Activated CD8-positive, alpha-beta memory T cell treated with anti-CD3 and anti-CD28 coated beads for 4 hours (primary cell): ENCODE results near the gene NET1.
"Not testable (repeated sequence)": the region's sequence is repeated elsewhere in the genome, so short reads cannot be mapped to it uniquely, and the experiment has no call there.

Source experiments
- DNase-seq, 2 donors: peaks; one replicate each; pipeline ENCODE4 v3.0.0-alpha.2; 2020; ENCODE audit warnings: low read depth in 2 of 2

NET1 gene

DNA sequence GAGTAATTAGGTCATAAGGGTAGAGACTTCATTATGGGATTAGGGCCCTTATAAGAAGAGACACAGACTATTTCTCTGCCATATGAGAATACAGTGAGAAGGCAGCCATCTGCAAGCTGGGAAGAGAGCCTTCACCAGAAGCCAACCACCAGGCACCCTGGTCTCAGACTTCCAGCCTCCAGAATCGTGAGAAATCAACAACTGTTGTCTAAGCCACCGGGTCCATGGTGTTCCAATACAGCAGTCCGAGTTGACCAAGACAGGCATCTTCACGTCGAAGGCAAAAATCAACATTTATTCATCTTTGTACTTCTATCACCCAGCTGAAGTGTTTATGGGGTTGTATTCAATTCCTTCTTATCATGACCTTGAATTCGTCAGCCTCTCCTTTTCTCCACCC is 13.0 kb upstream of the NET1 start:
- DNase-seq: no peak

DNA sequence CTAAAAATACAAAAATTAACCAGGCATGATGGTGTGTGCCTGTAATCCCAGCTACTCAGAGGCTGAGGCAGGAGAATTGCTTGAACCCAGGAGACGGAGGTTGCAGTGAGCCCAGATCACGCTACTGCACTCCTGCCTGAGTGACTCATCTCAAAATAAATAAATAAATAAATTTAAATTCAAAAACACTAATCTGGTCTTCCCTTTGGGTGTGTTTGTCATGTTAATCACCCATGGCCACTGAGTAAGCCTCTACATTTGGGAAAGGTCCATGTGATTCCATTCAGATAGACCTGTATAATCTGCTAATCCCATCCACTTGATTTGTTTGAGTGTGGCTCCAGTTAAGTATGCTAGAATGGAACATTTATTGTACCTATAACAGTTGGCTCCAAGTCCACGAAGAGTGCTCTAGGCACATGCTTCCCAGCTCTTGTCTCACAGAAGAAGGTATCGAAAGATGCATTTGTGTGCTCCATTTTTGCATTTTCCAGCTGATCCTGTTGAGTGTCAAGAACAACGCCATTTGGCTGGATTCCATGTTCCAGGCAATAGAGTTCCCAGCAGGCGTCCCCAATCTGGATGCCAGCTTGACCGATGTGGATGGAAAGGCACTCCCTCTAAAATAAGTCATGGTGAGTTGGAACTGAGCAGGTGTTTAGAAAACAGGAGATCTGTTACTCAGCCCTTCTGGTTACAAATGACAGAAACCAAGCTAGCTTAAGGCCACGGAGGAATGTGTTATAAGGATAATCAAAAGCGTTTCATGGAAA is 11.7 kb upstream of the NET1 start:
- DNase-seq: no peak

DNA sequence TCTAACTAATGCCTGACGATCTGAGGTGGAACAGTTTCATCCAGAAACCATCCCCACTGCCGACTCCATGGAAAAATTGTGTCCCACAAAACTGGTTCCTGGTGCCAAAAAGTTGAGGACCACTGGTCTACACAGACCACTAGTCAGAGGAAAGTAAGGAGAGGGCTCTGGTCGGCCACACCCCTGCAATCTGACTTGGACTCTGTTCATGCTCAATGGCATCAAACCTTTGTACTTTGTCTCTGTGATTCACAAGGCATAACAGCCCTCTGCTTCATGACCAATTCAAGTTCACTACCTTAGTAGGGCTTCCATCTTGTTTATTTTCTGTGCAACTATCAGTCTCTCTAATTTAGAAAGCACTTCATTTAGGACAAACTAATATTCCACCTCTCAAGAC is 9.6 kb upstream of the NET1 start:
- DNase-seq: no peak

DNA sequence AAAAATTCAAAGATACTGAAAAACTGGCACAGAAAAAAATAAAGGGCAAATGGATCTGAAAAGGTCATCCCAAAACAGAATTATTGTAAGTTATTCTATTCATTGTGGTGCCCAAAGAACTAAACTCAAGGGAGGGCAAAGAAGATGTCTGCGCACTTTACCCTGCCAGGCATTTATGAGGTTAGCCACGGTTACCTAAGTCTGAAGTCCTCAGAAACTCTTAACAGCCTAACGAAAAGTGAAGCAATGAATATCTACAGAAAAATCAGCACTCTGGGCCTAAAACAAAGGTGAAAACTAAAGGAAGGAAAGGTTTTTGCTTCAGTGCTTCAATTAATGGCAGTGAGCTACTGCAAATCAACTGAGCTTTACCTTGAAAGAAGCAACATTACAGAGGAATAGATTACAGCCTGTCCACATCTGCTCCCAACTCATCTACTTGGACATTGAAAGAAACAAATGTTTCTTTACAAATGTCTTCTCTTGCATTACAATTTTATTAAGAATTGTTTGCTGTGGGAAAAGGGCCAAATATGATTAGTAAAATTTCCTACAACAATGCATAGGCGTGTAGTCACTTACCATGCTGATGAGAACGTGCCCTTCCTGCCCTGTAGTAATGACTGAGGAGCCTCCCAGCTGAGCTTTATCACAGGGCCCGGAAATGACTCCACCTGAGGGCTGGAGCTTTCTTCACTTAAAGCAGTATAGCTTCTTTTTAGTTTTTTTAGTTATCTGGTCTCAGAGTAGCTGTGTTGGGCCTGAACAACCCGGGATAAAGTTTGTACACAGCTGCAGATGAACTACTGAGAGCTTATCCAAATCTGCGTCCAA is 7.9 kb upstream of the NET1 start, which contains the start of gene TUBAL3:
TSS of gene TUBAL3 (minus strand) at position 621 of the 834 bp plus-strand sequence. CDS start at position 585, 36 bp downstream.
- DNase-seq: no peak

DNA sequence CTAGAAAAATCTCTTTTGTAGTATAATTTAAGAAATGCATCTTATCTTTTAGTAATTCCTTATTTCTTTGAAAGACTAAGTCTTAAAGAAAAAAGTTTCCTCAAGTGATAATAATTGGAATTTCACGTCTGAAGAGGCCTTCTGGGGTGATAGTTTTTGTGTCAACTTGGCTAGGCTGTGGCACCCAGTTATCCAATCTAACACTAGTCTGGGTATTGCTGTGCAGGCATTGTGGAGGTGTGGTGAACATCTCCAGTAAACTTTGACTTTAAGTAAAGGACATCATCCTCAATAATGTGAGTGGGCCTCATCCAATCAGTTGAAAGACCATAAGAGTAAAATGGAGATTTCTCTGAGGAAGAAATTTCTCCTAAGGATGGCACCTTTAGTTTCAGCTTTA is 5.4 kb upstream of the NET1 start:
- DNase-seq: no peak

DNA sequence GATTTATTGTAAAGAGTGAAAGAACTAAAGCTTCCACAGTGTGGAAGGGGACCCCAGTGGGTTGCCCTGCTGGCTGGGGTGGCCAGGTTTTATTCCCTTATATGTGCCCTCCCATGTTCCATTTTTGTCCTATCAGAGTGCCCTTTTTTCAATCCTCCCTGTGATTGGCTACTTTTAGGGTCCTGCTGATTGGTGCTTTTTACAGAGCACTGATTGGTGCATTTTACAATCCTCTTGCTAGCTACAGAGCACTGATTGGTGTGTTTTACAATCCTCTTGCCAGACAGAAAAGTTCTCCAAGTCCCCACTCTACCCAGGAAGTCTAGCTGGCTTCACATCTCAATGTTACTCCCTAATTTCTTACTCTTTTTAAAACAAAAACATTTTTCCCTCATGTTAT is 1.6 kb upstream of the NET1 start:
- not testable (repeated sequence) for DNase-seq

DNA sequence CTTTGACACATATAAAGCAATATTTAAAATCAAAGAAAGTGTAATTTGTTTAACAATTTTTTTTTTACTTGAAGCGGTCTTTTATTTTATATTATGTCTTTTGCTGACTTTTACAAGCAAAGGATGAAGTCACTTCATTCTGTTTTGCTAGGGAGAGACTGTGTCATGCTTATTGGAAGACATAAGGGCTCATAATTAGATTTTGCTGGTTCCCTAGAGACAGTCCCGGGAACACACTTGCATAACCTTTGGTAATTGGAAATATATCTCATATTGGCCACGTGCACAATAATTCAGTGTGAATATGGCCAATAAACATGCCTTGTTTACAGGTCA is 448 bp upstream of the NET1 start:
- DNase-seq: no peak

DNA sequence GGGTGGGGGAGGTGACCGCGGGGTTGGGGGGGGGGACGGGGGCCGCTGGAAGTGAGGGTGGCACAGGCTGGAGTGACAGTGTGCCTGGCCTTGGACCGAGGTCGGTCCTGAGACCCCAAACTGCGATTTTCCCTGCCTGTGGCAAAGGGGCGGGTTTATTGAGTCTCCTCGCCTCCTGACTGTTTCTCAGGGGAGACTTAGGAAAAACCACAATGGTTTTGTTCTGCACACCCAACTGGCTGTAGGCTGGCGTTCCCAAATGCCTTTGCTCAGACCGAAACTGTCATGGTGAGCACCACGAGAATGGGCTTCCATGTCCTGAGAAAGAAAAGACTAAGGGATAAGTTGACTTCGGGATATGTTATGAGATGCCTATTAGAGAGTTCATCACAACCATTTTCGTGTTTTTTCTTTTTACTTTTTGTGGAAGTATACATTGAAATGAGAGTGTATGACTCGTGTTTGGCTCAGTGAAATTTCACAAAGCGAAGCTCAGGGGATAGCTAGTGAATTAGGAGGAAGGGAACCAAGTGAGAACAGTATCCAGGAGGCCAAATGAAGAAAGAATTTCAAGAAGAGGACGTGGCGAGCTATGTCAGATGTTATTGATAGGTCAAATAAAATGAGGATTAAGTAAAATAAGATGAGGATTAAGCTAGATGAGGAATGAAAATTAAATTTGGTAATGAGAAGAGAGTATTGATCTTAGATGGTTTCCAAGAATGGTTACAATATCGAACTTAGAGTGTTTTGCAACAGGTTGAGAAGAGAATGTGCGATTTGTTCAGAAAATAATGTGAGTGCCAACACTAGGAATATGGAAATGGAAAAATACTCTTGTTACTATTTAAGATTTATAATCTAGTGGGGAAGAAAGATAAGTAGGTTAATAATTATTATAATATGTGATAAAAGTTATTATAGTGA is 918 bp downstream of the NET1 start:
- DNase-seq: no peak

DNA sequence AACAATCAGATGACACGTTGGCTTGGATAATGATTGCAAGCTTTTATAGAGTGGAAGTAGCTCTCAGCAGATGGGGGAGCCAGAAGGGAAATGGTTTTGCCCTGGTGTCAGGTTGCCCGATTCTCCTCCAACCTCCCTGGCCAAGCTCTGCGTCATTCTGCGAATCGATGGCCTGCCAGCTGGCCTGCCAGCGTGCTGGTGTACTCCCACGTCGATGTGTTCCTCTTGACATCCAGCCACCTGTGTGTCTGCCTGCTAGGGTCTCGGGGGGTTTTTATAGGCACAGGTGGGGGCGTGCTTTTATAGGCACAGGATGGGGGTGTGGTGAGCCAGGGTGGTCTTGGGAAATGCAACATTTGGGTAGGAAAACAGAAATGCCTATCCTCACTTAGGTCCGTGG is 4.6 kb downstream of the NET1 start:
- DNase-seq: no peak

DNA sequence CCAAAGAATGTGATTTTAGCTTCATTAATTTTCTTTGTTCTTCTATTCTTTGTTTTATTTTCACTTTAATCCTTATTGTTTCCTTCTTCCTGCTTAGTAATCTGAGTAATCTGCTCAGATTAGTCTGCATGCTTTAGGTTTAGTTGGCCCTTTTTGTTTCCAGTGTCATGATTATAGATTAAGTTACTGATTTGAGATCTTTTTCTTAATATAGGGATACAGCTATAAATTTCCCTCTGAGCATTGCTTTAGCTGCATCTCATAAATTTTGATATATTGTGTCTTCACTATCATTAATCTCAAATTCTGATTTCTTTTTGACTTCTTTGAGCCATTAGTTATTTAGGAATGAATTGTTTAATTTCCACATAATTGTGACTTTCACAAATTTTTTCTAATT is 6.2 kb downstream of the NET1 start:
- DNase-seq: no peak

DNA sequence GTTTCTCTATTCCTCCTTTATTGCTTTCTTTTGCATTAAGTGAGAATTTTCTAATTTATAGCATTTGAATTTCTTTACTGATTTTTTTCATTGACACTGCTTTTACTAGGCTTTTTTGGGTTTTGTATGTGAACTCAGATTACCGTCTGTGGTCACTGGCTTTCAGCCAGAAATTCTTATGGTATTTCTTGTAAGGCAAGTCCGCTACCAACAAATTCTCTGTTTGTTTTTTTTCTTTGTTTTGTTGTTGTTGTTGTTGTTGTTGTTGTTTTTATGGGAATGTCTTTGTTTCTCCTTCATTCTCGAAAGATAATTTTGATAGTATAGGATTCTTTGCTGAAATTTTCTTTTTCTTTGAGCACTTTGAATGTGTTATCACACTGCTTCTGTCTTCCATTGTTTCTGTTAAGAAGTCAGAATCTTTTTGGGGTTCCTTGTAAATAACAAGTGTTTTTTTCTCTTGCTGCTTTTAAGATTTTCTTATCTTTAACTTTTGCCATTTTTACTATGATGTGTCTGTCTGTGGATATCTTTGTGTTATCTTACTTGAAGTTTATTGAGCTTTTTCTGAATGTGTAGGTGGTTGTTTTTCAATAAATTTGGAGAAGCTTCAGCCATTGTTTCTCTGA is 7.2 kb downstream of the NET1 start:
- no peak for DNase-seq

DNA sequence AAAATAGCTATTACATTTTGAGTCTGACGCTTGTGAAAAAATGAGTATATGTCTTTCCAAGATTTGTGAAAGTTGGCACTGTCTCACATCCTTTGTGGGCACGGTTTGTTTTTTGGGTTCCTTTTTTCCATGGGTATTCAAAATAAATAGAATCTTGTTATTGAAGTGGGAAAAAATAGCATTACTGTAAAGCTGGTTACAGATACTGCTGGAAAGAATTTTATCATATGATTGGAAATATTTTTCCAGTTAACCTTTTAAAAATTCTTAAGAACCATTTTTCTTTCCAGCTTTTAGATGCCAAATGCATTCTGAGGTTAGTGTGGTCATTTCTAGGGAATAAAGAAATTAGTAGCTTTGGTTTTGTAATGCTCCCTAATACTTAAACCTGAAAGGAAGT is 11.4 kb downstream of the NET1 start:
- DNase-seq: no peak

DNA sequence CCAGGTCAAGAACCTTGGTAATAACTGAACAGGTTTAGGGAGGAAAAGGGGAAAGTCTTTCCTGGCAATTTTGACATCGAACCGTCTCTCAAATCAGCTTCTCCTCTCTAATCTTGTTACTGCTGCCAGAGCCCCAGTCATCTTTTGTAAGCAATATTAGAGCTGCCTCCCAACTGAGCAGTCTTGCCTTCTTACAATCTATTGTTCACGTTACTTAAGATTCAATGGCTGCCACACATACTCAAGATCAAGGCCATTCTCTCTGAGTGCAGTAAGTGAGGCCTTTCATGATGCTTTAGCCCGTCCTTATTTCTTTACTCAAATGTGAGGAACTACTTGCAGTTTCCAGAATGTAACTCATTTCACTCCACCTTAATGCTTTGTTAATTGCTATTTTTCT is 12.4 kb downstream of the NET1 start:
- DNase-seq: no peak

DNA sequence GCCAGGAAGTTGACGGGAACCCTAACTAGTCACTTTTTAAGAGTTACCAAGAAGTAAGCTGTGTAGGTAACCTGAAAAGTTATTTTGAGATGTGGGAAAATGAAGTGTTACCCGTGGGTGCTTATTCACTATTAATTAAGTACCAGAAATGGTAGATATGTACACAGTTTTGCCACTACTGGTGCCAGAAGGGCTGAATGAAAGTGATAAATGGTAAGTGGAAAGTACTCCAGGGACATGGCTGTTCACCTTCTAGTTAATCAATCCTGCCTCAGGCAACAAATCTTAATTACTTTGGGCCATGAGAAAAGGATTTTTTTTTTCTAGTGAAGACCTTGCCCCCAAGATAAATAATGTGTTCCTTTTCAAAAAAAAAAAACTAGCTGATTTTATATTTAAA is 15.8 kb downstream of the NET1 start:
- DNase-seq: no peak

DNA sequence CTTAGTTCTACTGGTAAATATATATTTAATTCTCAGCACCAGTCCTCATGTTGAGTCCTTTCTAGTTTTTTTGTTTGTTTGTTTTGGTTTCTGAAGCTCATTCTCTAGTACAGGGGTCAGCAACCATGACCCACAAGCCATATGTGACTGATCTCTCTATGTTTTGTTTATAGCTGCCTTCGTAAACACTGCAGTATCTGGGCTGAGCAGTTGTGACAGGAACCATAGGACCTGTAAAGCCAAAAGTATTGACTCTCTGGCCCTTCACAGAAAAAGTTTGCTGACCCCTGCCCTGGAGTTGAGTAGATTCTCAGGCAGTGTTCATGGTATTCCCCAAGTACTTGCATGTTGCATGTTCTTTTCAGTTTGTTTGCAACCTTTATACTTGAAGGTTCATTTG is 20.8 kb downstream of the NET1 start:
- no peak for DNase-seq

DNA sequence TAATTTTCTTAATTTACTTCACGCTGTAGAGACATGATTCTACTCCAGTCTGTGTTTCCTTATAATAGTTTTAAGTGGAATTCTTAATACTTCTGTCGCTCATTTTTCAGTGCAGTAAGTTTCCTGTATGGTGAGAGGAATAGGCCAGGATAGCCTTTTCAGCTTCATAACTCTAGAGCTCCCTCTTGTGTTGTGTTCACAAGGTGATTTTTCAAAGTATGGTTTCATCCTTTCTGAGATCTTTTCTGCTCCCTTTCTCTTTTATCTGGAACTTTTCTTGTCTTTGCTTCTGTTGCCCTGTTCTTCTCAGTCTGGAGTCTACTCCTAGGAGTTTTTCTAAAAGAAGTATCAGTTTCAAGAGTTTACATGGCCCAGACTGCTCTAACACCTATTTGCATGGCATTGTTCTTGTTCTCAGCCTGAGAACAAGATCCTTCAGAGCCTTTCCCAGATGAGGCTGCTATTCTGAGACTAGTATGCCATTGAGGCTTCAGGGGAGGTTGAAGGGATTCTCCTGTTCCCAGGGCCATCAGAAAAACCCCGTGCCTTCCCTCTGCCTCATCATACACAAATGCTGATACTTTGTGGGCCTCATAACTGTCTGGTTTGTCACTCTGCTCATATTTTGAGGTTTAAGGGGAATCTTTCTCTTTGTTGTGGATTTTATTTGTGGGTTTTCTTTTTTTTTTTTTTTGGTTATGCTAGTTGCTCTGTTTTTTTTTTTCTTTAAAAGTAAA is 21.8 kb downstream of the NET1 start:
- DNase-seq: no peak

DNA sequence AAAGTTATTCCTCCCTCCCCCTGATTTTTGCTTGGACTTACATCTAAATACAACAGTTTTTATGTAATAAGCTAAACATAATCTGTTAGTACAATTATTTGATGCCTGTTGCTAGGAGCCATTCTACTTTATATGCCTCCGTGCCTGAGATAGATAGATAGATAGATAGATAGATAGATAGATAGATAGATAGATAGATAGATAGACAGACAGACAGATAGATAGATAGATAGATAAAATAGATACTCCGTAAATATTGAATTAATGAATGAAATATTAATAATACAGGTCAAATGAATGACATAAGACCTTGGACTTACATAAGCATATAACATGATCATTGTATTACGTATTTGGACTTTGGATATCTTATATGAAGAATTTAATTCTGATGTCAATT is 23.0 kb downstream of the NET1 start:
- no peak for DNase-seq

DNA sequence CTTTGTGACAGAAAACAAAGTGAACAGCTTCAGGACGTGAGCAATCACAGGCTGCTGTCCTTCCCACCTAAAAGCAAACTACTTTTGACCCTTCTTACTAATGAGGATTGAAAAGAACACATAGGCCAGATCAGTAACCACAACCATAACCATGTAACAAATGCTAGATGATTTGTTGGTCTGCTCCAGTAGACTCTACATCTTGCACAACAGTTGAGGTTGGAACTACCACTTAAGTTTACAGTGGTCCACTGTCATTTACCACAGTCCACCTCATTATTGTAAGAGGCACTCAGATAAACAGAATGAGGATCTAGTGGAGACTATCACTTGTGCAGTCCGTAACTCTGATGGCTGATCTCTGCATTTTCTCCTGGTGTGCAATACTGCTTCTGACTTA is 27.8 kb downstream of the NET1 start:
- no peak for DNase-seq

DNA sequence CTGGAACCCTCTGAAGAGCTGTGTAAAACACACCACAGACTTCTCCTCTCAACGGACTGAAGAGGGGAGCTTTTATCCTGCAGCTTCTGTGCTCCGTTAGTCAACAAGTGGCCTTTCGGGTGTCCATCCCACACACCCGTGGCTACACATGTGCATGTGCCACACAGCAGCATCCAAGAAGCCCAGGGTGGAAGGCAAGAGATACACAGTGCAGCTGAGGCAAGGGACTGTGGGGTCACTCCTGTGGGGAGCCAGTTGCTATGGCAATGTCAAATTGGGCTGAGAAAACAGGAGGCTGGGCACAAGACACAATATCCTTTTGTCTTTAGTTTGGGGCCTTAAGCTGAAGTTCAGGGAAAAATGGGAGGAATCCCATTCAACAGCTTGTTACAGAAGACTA is 28.7 kb downstream of the NET1 start:
- no peak for DNase-seq

DNA sequence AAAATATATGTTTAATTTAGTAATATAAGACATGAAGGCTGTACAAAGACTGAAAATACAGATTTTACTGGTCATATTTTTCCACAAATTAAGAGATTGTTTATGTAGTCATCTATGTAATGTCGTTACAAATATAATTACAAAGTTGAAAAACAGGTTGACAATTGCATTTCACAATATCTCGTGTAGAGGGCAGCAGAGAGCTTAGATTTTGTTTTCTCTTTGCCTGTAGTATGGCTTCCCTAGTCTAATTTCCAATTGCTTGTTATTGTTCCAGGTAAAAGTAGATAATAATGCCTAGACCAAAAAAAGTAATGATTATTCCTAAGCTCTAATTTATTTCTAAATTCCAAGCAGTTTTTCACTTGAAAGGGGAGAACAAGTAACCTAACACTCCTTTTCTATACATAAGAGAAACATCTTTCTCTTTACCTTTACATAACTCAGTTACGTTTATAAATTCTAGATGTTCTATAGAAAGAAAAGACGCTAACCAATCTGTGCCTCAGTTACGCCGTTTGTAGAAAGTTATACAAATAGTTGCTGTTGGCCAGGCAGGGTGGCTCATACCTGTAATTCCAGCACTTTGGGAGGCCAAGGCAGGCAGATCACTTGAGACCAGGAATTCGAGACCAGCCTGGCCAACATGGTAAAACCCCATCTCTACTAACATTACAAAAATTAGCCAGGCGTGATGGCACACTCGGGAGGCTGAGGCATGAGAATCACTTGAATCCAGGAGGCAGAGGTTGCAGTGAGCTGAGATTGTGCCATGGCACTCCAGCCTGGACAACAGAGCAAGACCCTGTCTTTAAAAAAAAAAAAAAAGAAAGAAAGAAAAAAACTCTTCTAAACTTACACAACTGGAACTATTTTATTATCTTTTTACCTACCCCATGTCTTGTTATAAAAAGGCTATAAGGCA is 30.0 kb downstream of the NET1 start:
- no peak for DNase-seq
